Measurements from ENCODE around the gene CRY2. TPM values are rescaled to one million over a fixed set of nuclear protein-coding genes. Genes with fewer than 3 reads are reported as not detected.

Gene CRY2
- total and polyA plus RNA-seq, 2 of the 8 experiments (the other 6 are each of a cell fraction or from before 2014, with no cell fraction given) = 8.0 to 9.4 TPM

GRCh38 chr11:45852712-45853101 is 5.4 kb downstream of the CRY2 start (continued):
- TF ChIP-seq CTCF (IDR thresholded peaks at IDR 0.05; ENCODE audit: control extremely low read depth in 1 of 3, insufficient read depth in 1 of 3, low read depth in 1 of 3, low read length in 3 of 3) (peak; percentile 57 to 74 (median 59)), POLR2AphosphoS5 (IDR thresholded peaks at IDR 0.05; ENCODE audit: low read depth, low read length) (no peak), EGR1 (IDR thresholded peaks at IDR 0.05; ENCODE audit: borderline replicate concordance, low read depth, low read length) (no peak), BACH1 (IDR thresholded peaks at IDR 0.05; ENCODE audit: low read length) (no peak), HDAC2 (IDR thresholded peaks at IDR 0.05; ENCODE audit: borderline replicate concordance in 1 of 2, low read depth in 2 of 2, low read length in 2 of 2) (peak in 1 of 2 experiments; percentile 65; a peak in 1 of 4 replicates), E2F6 (IDR thresholded peaks at IDR 0.05) (no peak), CBX5 (IDR thresholded peaks at IDR 0.05; ENCODE audit: low read depth, low read length) (no peak), TCF12 (IDR thresholded peaks at IDR 0.05; ENCODE audit: low read depth, low read length) (no peak), SRF (IDR thresholded peaks at IDR 0.05; ENCODE audit: low read depth, low read length) (no peak), KDM4A (IDR thresholded peaks at IDR 0.05; ENCODE audit: low read depth, low read length, severe bottlenecking) (no peak), SAP30 (IDR thresholded peaks at IDR 0.05; ENCODE audit: insufficient read depth, insufficient replicate concordance, low read length) (no peak), SP1 (IDR thresholded peaks at IDR 0.05; ENCODE audit: low read depth, low read length) (no peak)

Data from H1 (cell line).